Measurements from ENCODE around the gene LPP.

Gene LPP

GRCh38 chr3:188754267-188754666, 600.3 kb downstream of the LPP start:
- no peak for TF ChIP-seq SIN3A (IDR thresholded peaks at IDR 0.05; ENCODE audit: borderline replicate concordance, insufficient read depth, low read length)
- no peak for TF ChIP-seq POLR2AphosphoS5 (IDR thresholded peaks at IDR 0.05; ENCODE audit: low read depth, low read length)
- no peak for TF ChIP-seq REST (IDR thresholded peaks at IDR 0.05; ENCODE audit: insufficient read depth in 1 of 2, low read depth in 2 of 2, low read length in 2 of 2)
- no peak for TF ChIP-seq TAF1 (IDR thresholded peaks at IDR 0.05; ENCODE audit: borderline replicate concordance, insufficient read depth, low read length)
- TF ChIP-seq FOXP2 (optimal IDR thresholded peaks at IDR 0.05; ENCODE audit: borderline replicate concordance, extremely low read depth, extremely low read length, insufficient read depth), result no peak

- TF ChIP-seq TAF1 (IDR thresholded peaks at IDR 0.05; ENCODE audit: borderline replicate concordance, insufficient read depth, low read length), result no peak
- TF ChIP-seq SIN3A (IDR thresholded peaks at IDR 0.05; ENCODE audit: borderline replicate concordance, insufficient read depth, low read length), result no peak
- no peak for TF ChIP-seq POLR2AphosphoS5 (IDR thresholded peaks at IDR 0.05; ENCODE audit: low read depth, low read length)
- no peak for TF ChIP-seq FOXP2 (optimal IDR thresholded peaks at IDR 0.05; ENCODE audit: borderline replicate concordance, extremely low read depth, extremely low read length, insufficient read depth)
- TF ChIP-seq REST (IDR thresholded peaks at IDR 0.05; ENCODE audit: insufficient read depth in 1 of 2, low read depth in 2 of 2, low read length in 2 of 2), result no peak
Observed at GRCh38 chr3:188756241-188756640, 602.3 kb downstream of the LPP start.

GRCh38 chr3:188759336-188760005, 605.5 kb downstream of the LPP start:
- TF ChIP-seq POLR2AphosphoS5 (IDR thresholded peaks at IDR 0.05; ENCODE audit: low read depth, low read length) (no peak), FOXP2 (optimal IDR thresholded peaks at IDR 0.05; ENCODE audit: borderline replicate concordance, extremely low read depth, extremely low read length, insufficient read depth) (no peak), TAF1 (IDR thresholded peaks at IDR 0.05; ENCODE audit: borderline replicate concordance, insufficient read depth, low read length) (no peak), REST (IDR thresholded peaks at IDR 0.05; ENCODE audit: insufficient read depth in 1 of 2, low read depth in 2 of 2, low read length in 2 of 2) (no peak), SIN3A (IDR thresholded peaks at IDR 0.05; ENCODE audit: borderline replicate concordance, insufficient read depth, low read length) (no peak)

GRCh38 chr3:188760408-188760807, 606.5 kb downstream of the LPP start:
- no peak for TF ChIP-seq TAF1 (IDR thresholded peaks at IDR 0.05; ENCODE audit: borderline replicate concordance, insufficient read depth, low read length)
- no peak for TF ChIP-seq REST (IDR thresholded peaks at IDR 0.05; ENCODE audit: insufficient read depth in 1 of 2, low read depth in 2 of 2, low read length in 2 of 2)
- TF ChIP-seq POLR2AphosphoS5 (IDR thresholded peaks at IDR 0.05; ENCODE audit: low read depth, low read length), result no peak
- TF ChIP-seq FOXP2 (optimal IDR thresholded peaks at IDR 0.05; ENCODE audit: borderline replicate concordance, extremely low read depth, extremely low read length, insufficient read depth), result no peak
- no peak for TF ChIP-seq SIN3A (IDR thresholded peaks at IDR 0.05; ENCODE audit: borderline replicate concordance, insufficient read depth, low read length)
